Measurements from ENCODE around the gene SORCS2.
A peak's percentile ranks its signal among the peaks of the same experiment; 100 is the strongest.

SORCS2 gene

DNA sequence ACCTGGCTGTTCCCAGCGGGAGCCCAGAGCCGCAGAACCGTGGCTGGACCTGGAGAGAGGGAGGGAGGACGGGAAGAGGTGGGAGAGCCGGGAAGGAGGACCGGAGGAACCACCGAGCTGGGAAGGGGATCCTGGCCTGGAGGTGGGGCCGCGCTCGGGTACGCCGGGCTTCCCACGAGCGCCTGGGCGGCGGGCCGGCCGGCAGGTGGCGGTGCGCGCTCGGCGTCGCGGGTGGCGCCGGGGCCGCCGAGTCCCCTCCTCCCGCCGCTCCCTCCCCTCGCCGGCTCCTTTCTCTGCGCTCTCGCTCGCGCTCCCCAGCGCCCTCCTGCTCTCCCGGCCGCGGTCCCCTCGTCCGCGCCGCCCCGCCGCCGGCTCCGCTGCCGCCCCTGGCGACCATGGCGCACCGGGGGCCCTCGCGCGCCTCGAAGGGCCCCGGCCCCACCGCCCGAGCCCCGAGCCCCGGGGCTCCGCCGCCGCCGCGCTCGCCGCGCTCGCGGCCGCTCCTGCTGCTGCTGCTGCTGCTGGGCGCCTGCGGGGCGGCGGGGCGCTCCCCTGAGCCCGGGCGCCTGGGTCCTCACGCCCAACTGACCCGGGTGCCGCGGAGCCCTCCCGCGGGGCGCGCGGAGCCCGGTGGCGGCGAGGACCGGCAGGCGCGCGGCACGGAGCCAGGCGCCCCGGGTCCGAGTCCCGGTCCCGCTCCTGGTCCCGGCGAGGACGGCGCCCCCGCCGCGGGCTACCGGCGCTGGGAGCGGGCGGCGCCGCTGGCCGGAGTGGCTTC lies at the start of gene SORCS2:
SORCS2 (plus strand) TSS at position 287 of the 778 bp plus-strand sequence.
- peak; percentile 39 to 80 (median 48) for DNase-seq

DNA sequence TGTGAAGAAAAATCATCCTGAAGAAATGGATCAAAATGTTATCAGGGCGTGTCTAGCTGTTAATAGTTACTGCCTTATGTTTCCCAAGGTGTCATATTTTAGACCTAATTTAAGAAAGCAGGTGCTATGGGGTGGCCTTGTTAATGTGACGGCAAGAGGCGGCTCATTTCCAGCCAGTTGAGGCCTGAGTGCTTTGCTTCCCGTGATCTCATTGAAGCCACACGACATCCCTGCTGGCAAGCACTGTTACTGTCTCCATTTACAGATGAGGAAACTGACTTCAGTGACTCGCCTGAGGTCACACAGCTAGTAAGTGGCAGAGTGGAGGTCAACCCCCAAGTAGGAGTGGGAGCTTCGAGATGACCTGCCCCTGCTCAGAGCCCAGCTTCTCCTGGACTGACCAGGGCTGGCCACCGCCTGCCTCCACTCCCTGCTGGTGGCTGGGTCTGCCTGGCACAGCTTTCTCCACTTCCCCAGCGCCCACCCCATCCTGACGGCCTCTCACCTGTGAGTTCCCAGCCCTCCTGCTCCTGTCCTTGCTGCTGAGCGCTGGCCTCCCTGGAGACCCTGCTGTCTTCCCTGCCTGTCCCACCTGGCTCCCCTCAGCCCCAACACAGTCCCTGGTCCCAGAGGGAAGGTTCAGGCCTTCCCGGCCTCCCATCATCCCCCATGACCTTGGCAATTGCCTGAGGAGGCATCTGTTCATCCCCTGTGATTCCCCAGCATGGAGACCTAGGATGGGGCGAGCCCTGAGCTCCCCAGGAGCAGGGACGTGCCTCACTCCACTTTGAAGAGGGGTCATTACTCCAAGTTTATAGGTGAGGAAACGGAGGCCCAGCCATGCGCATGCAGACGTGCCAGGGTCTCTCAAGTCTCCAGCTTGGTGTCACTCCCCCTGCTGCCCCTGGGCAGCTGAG lies 47.7 kb upstream of the SORCS2 start:
- DNase-seq: peak in 1 of 3 donors; percentile 4

DNA sequence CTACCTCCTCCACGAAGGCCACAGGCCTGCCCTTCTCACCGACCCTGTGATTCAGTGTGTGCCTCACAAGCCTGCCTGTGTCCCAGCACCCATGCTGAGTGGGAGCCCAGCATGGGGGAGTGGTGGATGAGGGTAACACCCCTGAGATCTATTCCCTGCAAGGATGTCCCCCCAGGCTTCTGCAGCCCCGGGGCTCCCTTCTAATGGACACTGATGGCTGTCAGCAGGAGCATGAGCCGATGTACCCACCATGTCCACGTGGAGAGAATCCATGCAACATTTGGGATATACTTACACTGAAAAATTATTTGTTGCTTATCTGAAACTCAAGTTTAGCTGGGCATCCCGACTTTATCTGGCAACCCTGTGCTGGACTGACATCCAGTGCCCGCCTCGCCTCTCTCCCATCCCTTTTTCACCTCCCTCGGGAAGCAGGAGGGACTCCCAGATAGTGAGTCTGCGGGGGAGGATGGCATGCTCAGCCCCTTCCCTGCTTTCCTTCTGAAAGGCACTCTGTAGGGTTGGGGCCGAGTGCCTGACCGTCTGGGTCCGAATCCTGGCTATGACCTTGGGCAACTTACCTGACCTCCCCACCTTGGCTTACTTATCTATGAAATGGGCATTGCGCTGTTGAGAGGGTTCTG lies 46.9 kb upstream of the SORCS2 start:
- DNase-seq: no peak

DNA sequence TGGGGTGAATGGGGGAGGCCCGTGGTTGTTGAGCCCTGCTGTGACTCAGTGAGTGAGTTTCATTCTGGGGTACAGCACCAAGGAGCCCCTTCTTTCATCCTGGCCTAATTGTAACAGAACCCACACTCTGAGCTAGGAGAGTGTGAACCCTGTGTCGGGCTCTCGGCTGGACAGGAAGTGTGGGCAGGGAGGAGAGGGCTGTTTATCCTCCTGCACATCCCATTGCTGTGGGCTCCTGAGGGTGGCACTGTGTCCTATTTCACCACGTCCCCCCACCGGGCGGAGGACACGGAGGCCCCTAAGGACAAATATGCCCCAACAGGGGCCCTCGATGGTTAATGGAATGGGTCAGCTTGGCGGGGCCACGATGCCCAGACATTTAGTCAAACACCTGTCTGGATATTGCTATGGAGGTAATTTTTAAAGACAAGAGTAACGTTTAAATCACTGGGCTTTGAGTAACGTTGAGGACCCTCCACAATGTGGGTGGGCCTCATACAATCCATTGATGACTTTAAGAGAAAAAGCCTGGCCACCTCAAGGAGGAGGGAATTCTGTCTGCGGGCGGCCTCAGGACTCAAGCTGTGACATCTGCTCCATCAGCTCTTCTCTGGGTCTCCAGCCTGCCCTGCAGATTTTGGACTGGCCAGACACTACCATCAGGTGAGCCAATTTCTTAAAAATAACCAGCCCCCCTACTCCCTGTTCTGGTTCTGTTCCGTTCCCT lies 46.1 kb upstream of the SORCS2 start:
- DNase-seq: no peak

DNA sequence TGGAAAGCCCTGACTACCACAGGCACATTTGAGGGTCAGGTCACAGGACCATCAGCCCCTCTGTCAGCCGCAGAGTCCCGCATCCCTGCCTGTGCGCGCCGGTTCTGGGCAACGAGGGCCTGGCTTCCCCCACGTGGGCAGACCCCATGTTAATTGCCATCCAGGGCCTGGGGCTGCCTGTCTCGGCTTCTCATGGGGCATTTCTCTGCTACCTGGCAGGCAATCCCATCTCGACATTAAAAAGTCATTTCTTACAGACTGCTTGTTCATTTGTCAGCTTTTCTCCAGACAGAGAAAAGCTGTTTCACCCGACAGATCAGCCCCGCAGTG lies 45.6 kb upstream of the SORCS2 start:
- DNase-seq: no peak

DNA sequence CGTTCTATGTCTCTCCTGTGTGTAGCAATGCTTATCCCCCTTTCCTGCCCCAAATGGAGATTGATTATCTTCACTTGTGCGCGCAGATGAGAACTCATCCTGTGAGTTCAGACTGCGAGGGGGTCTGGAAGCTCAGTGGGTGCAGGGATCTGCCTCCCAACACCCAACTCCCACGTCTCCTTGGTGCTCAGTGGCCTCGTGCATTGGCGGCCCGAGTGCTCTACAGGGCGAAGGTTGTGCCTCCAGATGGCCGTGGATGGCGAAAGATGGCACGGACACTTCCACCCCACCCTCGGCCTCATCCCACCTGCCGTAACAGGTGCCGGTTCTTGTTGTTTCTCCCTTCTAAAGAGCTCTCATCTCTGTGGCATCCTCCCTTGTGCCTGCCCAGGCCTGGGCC lies 45.1 kb upstream of the SORCS2 start:
- no peak for DNase-seq

DNA sequence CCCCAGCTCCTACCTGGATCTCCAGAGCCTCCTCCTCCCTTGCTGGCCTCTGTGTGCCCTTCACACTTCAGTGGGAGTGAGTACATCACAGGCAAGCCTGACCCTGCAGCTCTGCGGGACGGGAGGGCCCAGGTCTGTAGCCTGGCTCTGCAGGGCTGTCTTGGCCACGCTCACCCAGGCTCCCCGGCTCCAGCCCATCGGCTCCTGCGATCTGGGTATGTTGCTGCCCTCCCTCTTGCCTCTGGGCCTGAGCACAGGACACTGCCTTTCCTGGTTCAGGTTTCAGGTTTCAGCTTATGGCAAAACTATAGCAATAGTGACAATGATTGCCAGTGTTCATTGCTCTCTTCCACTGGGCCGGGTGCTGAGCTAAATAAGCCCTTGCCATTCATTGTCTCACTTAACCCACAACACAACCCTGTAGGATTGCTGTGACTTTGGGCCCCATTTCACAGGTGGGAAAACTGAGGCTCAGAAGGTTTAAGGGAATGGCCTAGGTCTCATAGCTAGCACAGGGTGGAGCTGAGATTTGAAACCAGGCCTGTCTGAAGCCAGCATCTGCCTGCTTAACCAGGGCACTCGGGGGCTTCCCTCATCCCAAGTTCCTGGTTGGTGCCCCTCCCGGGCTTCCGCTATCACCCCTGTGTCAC lies 44.6 kb upstream of the SORCS2 start:
- no peak for DNase-seq

DNA sequence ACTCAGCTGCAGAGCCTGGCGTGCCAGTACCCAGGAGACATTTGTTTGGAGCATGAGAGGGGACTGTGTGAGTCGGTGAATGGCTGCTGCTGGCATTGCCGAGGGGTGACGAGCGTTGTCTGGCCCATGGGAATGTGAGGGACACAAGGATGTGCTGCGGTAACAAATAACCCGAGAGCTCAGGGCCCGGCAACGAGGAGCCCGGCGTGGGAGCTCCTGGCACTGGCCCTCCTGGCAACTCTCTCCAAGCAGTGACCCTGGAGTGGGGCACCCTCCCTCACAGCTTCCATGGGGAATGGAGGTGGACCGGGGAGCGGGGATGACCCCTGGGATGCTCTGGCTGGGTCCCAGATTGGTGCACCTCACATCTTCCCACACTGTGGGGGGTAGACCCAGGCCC lies 44.0 kb upstream of the SORCS2 start:
- DNase-seq: no peak

DNA sequence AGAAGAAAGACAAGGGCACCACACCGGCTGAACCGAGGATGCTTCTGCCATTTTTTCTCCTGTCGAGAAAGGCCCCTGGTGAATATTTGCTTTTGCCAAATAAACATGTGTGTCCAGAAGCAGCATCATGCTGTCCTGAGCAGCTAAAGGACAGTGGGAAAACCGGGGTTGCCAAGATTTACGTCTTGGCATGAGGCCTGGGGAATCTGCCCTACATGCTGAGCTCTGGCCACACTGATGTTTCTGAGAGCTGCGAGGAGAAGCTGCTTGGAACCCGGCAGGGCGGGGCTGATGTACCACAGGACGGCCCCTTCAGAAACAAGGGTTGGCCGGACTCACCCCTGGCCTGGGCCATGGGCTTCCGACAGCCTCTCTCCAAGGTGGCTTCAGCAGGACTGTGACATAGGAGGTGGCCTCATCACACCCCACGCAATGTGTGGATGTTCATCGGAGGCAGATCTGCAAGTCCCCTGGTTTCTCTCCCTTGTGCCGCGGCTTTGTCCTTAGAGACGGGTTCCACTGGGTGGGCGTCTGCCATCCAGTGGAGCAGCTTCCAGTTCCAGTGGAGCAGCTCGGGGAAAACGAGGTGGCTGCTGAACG lies 42.2 kb upstream of the SORCS2 start:
- DNase-seq: no peak

DNA sequence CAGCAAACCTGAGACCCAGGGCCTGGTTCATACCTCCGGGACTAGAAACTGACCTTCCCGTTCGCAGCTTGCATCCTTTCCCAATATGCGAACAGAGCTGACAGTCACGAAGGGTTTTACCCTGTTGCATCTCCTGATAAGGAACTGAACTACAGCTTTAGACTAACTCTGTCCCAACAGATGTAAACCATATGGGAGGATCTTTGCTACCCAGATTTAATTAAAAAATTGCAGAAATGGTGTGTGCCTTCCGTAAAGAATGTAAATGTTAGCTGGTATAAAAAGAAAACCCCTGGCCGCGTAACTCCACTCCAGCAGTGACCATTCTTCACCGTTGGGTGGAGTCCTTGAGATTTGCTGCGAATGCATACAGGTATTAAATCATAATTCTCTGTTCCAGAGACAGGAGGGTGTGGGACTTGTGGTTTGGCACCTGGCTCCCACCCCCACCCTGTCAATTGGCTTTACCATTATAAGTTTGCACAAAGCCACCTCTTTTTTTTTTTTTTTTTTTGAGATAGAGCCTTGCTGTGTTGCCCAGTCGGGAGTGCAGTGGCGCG lies 40.6 kb upstream of the SORCS2 start:
- DNase-seq: no peak

DNA sequence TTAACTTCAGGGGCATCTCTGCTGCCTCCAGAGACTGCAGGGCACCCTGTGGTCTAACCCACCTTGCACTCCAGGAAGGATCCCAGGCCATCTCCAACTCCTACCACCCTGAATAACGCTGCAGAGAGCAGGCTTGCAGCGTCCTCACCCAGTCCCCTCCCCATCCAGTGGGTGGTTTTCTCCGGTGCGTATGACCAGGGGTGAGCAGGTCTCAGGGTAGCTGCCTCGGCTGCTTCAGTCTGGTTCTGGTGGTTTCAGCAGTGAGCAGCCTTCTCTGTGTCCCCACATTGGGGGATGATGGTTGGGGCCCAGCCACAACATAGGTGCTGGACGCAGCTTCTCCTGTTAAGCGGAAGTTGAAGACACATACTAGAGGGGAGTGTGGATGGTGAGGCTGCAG lies 38.6 kb upstream of the SORCS2 start:
- DNase-seq: no peak

DNA sequence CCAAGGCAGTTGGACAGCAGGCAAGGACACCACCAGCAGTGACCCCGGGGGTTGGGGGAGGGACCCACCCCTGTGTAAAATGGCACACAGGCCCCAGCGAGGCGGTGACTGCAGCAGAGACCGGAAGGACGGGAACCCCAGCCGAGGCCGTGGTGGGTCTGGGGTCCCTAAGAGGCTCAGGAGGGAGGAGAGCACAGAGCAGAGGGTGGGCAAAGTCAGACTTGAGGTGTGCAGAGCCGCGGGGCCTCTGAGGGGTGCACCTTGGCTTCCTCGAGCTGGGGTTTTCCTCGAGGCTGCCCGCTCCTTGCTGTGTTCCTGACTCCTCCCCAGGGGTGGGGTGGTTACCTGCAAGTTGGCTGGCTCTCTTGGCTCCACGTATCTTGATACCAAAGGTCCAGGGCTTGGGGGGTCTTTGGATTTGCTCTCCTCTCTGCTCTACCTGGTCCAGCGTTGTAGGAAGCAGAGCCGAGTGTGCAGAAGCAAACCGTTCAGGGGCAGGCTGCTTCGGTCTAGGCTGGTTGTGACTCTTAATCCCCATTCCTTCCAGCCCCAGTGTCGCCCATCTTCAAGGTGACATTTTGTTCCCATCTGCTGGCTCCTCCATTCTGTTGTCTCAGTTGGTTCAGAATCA lies 37.9 kb upstream of the SORCS2 start:
- DNase-seq: no peak

DNA sequence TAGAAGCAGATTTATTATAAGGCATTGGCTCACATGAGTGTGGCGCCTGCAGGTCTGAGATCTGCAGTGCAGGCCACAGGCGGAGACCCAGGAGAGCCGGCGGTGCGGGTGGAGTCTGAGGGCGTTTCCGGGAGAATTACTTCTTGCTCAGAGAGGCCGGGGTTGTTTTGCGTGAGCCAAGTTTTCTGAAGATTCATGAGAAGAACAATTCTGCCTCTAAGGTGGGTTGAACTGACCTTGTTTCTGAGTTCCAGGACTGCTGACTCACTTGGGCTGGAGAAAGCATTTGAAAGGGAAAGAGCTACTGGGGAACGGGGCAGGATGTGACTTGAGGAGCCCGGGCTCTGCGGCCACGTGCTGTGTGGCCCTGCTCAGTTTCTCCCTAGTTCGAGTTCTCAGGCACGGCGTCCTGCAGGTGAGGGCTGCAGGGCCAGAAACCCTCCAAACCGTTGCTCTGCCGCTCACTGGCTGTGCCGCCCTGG lies 36.7 kb upstream of the SORCS2 start:
- DNase-seq: no peak

DNA sequence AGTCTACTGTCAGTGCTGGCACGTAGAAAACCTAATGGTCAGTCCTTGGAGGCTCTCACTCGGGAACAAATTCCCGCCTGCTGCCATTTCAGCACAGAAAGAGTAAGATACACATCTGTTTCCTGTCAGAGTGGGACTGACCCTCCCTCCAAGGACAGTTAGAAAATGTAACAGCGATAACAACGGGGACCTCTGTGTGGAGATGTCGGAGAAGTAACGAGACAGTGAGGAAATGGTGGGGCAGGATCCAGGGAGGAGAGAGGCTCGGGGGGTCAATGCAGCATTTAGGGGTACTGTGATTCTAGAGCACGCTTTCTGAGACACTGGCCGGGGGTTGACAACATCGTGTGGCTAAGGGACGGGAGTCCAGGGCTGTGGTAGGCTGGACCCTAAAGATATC lies 36.0 kb upstream of the SORCS2 start:
- DNase-seq: no peak

DNA sequence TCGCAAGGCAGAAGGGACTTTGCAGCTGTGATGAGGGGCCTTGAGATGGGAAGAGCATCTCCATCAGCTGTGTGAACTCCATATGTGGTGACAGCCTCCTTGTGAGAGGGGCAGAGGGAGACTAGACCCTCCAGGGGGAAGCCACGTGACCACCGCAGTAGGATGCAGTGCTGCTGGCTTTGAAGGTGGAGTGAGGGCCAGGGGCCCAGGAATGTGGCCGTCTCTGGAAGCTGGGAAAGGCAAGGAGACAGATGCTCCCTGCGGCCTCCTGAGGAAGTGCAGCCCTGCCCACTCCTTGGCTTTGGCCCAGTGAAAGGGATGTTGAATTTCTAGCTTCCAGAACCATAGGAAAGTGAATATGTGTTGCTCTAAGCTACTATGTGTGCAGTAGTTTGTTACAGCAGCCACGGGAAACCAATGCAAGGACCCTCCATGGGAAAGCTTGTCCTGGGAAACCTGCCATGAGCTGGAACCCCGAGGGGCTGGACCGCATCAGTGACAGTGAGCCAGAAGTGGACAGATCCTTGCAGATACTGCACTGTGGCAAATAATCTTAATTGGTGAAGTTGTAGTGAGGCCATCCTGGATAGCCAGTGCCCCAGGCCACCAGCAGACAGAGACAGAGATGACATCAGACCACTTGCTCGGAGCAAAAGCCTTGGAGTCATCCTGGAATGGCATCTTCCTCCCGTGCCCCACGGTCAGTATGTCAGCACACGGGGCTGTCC lies 35.4 kb upstream of the SORCS2 start:
- peak in 2 of 3 donors; percentile 5 to 15 for DNase-seq

DNA sequence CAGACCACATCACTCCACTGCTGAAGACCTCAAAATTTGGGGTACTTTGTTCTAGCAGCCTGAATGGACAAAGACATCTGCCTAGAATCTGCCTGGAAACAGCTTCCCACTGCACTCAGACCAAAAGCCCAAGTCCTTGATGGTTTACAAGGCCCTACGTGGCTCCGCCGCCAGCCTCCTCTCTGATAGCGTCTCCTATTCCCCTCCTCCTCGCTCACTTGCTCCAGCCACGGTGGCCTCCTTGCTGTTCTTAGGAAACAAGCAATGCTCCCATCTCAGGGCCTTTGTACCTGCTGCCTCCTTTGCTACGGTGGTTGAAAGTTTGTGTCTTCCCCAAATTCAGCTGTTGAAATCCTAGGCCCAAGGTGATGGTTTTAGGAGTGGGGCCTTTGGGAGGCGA lies 34.7 kb upstream of the SORCS2 start:
- no peak for DNase-seq

DNA sequence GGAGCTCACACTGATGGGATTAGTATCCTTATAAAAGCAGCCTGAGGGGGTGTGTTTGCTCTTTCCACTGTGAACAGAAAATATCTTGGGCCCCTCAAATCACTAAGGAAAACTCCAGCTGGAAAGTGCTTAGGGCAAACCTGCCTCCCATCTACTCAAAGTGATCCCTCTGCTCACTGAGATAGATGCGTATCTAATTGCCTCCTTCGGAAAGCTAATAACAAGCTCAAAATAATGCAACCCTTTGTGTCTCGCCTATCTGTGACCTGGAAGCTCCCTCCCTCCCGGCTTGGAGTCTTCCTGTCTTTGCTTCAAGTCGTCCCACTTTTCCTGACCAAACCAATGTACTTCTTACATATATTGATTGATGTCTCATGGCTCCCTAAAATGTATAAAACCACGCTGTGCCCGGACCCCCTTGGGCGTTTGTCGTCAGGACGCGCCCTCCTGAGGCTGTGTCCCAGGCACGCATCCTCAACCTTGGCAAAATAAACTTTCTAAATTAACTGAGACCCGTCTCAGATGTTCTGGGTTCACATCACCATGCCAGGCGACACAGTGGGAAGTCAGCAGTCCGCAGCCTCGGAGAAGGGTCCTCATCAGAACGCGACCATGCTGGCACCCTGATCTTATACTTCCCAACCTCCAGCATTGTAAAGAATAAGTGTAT lies 34.1 kb upstream of the SORCS2 start:
- no peak for DNase-seq

DNA sequence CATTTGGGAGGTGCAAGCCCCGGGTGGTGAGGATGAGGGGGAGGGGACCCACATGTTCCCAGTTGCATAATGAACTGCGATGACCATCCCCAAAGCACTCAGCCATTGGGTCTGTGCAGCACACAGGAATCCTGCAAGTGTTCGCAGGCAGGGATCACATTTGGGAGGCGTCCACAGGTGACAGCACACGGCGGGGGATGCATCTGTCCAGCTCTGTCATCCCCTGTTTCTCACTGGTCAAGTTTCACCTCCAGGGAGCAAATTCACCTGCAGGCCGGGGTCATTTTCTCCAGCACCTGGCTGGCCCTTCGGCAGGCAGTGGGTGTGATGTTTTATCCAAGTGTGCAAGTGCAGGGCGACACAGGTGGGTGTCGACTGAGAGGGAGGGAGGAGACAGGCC lies 33.3 kb upstream of the SORCS2 start:
- DNase-seq: no peak

DNA sequence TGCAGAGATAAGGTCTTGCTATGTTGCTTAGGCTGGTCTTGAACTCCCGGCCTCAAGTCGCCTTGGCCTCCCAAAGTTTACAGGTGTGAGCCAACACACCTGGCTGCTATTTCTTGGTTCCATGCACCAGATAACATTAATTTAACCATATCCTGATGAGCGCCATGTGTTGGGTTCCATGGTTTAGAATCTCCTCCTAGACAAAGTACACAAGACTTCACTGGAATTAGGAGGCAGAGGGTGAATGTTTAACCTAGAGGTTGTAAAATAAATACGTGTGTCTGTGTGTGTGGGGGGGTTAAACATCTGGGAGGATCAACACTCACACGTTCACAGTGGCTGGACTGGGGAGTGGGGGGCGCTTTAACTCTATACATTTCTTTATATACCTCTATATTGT lies 32.4 kb upstream of the SORCS2 start:
- no peak for DNase-seq

DNA sequence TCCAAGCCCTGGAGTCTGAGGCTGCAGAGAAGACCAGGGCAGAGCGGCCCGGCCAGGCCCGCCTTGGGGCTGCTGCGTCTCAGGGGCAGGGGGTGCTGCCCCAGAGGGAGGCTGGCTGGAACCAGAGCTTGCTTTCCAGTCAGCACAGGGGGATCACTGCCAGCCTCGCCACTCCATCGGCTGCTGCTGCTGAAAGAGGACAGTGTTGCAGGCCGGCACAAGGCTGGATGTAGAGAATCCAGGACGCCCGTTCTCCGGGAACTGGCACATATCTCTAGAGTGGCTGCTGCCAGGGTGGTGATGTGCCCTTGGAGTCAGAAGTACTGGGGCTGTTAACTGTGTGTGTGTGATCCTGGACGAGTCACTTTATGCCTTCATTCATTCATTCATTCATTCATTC lies 31.9 kb upstream of the SORCS2 start:
- DNase-seq: no peak

Measured in suppressor macrophage treated with lipopolysaccharide for 1 hour (primary cell).